Cardiac muscle cell (in vitro differentiated cells and primary cell): Measurements from ENCODE around the gene OLIG3. TPM values are rescaled to one million over a fixed set of nuclear protein-coding genes. Genes with fewer than 3 reads are reported as not detected.

ENCODE experiments used
- DNase-seq, 2 donors: peaks; one replicate each; pipeline versions ENCODE4 v3.0.0 to v3.0.0-alpha.2; 2010 to 2017; ENCODE audit warnings: low read depth in 1 of 2, low spot score in 1 of 2
- H3K27ac ChIP-seq: fragments of 200-600 bp; sonication (generic); 2 replicates; pipeline ENCODE4 v1.5.1; 2016
- H3K27me3 ChIP-seq: fragments of 200-600 bp; sonication (generic); 2 replicates; pipeline ENCODE4 v1.6.0; 2016; ENCODE audit warnings: control low read depth
- H3K36me3 ChIP-seq: fragments of 200-600 bp; sonication (generic); 2 replicates; pipeline ENCODE4 v1.5.1; 2016; ENCODE audit warnings: control low read depth
- H3K4me1 ChIP-seq: fragments of 200-600 bp; sonication (generic); 2 replicates; pipeline ENCODE4 v1.8.1; 2017; ENCODE audit warnings: low read depth, mild to moderate bottlenecking, mixed run types
- H3K4me3 ChIP-seq: fragments of 200-600 bp; sonication (generic); 2 replicates; pipeline ENCODE4 v1.5.1; 2016; ENCODE audit warnings: mild to moderate bottlenecking
- H3K9me3 ChIP-seq: fragments of 200-600 bp; sonication (generic); 2 replicates; pipeline ENCODE4 v1.5.1; 2017; ENCODE audit warnings: low read depth, mild to moderate bottlenecking, control low read depth
- CTCF ChIP-seq: IDR thresholded peaks from 2 replicates; pipeline ENCODE4 v1.5.1; 2012; ENCODE audit warnings: low read depth, mild to moderate bottlenecking, low read length
- polyA plus RNA-seq: library from polyadenylated mRNA; unstranded; fragments of >200 nt; fragmentation: Nextera tagmentation; extraction: Ambion mirVana; gene quantifications from 2 replicates; pipeline ENCODE4 v1.2.1, GENCODE V29; 2016
- total RNA-seq: library from RNA; depleted of rRNA; stranded (reverse); fragments of >200 nt; gene quantifications from 2 replicates; pipeline ENCODE4 v1.2.3, GENCODE V29; 2016

OLIG3 gene
- total and polyA plus RNA-seq, 2 experiments from 2014 or later: not detected

- no peak overlapping the region for H3K4me3 ChIP-seq
- no peak overlapping the region for H3K27ac ChIP-seq
- H3K4me1 ChIP-seq: no peaks in the 10 kb centered on the region
- no peak for TF ChIP-seq CTCF
- H3K36me3 ChIP-seq: no peaks in the 10 kb centered on the region
- DNase-seq: no peak
- H3K9me3 ChIP-seq: no peaks in the 10 kb centered on the region
- peaks cover 93% of the 10 kb centered on the region for H3K27me3 ChIP-seq
These were observed 7.8 kb downstream of the OLIG3 start for GRCh38 chr6:137486416-137486815.

DNA sequence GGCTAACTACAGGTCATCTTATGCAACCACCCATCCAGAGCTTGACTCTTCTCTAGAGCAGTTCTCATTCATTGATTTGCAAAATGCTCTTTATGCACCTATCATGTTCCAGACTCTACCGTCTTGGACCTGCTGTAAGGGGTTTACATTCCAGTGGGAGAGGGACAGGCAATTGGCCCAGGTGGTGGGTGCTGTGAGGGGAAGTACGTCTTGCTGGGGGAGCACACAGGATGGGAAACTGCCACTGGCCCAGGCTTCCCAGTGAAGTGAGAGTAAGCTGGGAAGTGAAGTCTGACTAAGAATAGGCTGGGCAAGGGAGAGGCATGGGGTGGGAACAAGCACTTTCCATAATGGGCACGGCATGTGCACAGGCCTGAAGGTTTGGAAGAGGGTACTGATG is 13.8 kb downstream of the OLIG3 start:
- TF ChIP-seq CTCF: no peak

DNA sequence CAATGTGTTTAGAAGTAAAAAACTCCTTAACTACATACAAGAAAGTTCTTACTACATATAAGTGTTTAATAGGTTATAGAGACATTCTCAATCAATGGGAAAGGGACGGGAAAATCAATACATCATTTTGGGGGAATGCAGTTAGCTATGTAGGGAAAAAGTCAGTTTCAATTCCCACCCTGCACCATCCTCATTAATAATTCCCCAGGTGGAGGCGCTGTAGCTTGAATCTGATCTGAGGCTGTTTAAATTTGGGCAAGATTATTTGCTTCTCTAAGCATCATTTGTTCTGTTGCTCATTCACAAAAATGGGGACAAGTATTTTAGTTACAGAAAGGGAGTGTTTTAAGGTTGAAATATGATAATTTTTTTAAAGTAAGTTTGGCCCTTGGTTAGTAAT is 19.1 kb downstream of the OLIG3 start:
- no peak for TF ChIP-seq CTCF
- Histone ChIP-seq H3K27ac (no peak overlapping the region), H3K27me3 (peaks cover 14% of the 10 kb centered on the region), H3K4me1 (no peaks in the 10 kb centered on the region), H3K9me3 (no peaks in the 10 kb centered on the region), H3K4me3 (no peak overlapping the region), H3K36me3 (no peaks in the 10 kb centered on the region)
- DNase-seq: no peak

More for the DNA sequence above, 13.8 kb downstream of the OLIG3 start:
- no peaks in the 10 kb centered on the region for H3K4me1 ChIP-seq
- DNase-seq: no peak
- H3K4me3 ChIP-seq: no peak overlapping the region
- no peaks in the 10 kb centered on the region for H3K36me3 ChIP-seq
- no peak overlapping the region for H3K27ac ChIP-seq
- H3K27me3 ChIP-seq: peaks cover 40% of the 10 kb centered on the region
- no peaks in the 10 kb centered on the region for H3K9me3 ChIP-seq

- no peak for DNase-seq
- no peak for TF ChIP-seq CTCF
These were observed 20.6 kb downstream of the OLIG3 start for GRCh38 chr6:137473598-137473997.

GRCh38 chr6:137472641-137473137 is 21.5 kb downstream of the OLIG3 start:
- no peak overlapping the region for H3K27ac ChIP-seq
- TF ChIP-seq CTCF: no peak
- no peak overlapping the region for H3K4me3 ChIP-seq
- no peaks in the 10 kb centered on the region for H3K9me3 ChIP-seq
- no peak for DNase-seq
- H3K36me3 ChIP-seq: no peaks in the 10 kb centered on the region
- H3K4me1 ChIP-seq: no peaks in the 10 kb centered on the region
- peaks cover 7% of the 10 kb centered on the region for H3K27me3 ChIP-seq

More at GRCh38 chr6:137473598-137473997, 20.6 kb downstream of the OLIG3 start:
- H3K4me1 ChIP-seq: no peaks in the 10 kb centered on the region
- no peaks in the 10 kb centered on the region for H3K9me3 ChIP-seq
- H3K27me3 ChIP-seq: peaks cover 7% of the 10 kb centered on the region
- H3K27ac ChIP-seq: no peak overlapping the region
- no peaks in the 10 kb centered on the region for H3K36me3 ChIP-seq
- no peak overlapping the region for H3K4me3 ChIP-seq

- no peak for TF ChIP-seq CTCF
- H3K4me1 ChIP-seq: no peaks in the 10 kb centered on the region
- H3K27ac ChIP-seq: no peak overlapping the region
These were observed 22.2 kb downstream of the OLIG3 start for GRCh38 chr6:137471986-137472385.

More at GRCh38 chr6:137471986-137472385, 22.2 kb downstream of the OLIG3 start:
- no peak overlapping the region for H3K4me3 ChIP-seq
- no peak for DNase-seq
- H3K36me3 ChIP-seq: no peaks in the 10 kb centered on the region
- peaks cover 7% of the 10 kb centered on the region for H3K27me3 ChIP-seq
- no peaks in the 10 kb centered on the region for H3K9me3 ChIP-seq
